GM12892 (cell line): ENCODE results near the gene DTYMK.

Experiments
- POLR2A ChIP-seq: IDR thresholded peaks from 2 replicates; pipeline ENCODE4 v1.6.1; 2011; ENCODE audit warnings: low read depth, low read length, control low read depth
- POLR2AphosphoS5 ChIP-seq: IDR thresholded peaks from 2 replicates; pipeline ENCODE4 v1.6.1; 2011; ENCODE audit warnings: low read depth, low read length, control low read depth
- TAF1 ChIP-seq: IDR thresholded peaks from 2 replicates; pipeline ENCODE4 v1.6.1; 2011; ENCODE audit warnings: low read depth, mild to moderate bottlenecking, control low read depth, low read length, borderline replicate concordance

- TF ChIP-seq POLR2AphosphoS5: no peak
- no peak for TF ChIP-seq POLR2A
- TF ChIP-seq TAF1: no peak
These were observed 36.7 kb downstream of the DTYMK start for GRCh38 chr2:241649927-241650326.
